Lower leg skin (tissue), 4 donors: ENCODE measurements around the gene ABHD1. TPM values are rescaled to one million over a fixed set of nuclear protein-coding genes. Genes with fewer than 3 reads are reported as not detected.

ENCODE experiments used
- DNase-seq, 2 donors: peaks; one replicate each; pipeline ENCODE4 v3.0.0-alpha.2; 2019; ENCODE audit warnings: low spot score in 2 of 2
- H3K4me3 ChIP-seq: fragments of 200-600 bp; sonication (generic); 2 replicates; pipeline ENCODE4 v1.5.1; 2017; ENCODE audit warnings: mild to moderate bottlenecking, low read depth; ENCODE audit not compliant: poor library complexity, severe bottlenecking
- CTCF ChIP-seq, 3 donors: fragments of 450-650 bp; IDR thresholded peaks; one replicate each; pipeline ENCODE4 v1.5.1; 2016; ENCODE audit warnings: antibody characterized with exemption in 3 of 3, mild to moderate bottlenecking in 3 of 3, moderate library complexity in 2 of 3
- POLR2A ChIP-seq, 2 donors: fragments of 450-650 bp; IDR thresholded peaks; one replicate each; pipeline ENCODE4 v1.6.1; 2016 to 2017; ENCODE audit warnings: antibody characterized with exemption in 2 of 2, mild to moderate bottlenecking in 1 of 2, moderate library complexity in 1 of 2
- WGBS, 2 donors: methylation state at CpG; one replicate each; pipeline ENCODE4 v1.1.5; 2018; 5-methylcytosine and 5-hydroxymethylcytosine counted together
- intact Hi-C: fragments of 100-400 bp; cut with DNase I; formaldehyde crosslinking; loops from one replicate; pipeline ENCODE4 v1.15.0; 2023; ENCODE audit warnings: low total_unique reads
- total RNA-seq, 4 donors: library from RNA; depleted of rRNA; stranded (reverse); fragments of >200 nt; gene quantifications; one replicate each; pipeline ENCODE4 v1.1.0, GENCODE V29; 2016

ABHD1 gene
- total RNA-seq, 4 donors from 2014 or later: 0.57 to 0.94 TPM; not detected in 2

GRCh38 chr2:27086090-27086723 is 37.4 kb upstream of the ABHD1 start:
- TF ChIP-seq POLR2A (IDR thresholded peaks at IDR 0.05) (no peak), CTCF (IDR thresholded peaks at IDR 0.05) (no peak)
- WGBS, 2 donors: 0 to 1% methylated on average over 24 to 53 of the region's 81 CpGs
- DNase-seq: peak; percentile 93 to 99
- H3K4me3 ChIP-seq: peak overlapping the region; percentile 44
- intact Hi-C loops: no loop called here

GRCh38 chr2:27086724-27087593 is 36.7 kb upstream of the ABHD1 start, which contains the start of gene KHK:
KHK (plus strand) TSS chr2:27086772; CDS start chr2:27087260, 488 bp downstream.
- peak within 1 kb of the TSS; percentile 44 for H3K4me3 ChIP-seq
- intact Hi-C loops: no loop called here
- WGBS, 2 donors: 12 to 23% methylated on average over 30 to 51 of the region's 54 CpGs
- peak in 1 of 2 donors; percentile 89 for DNase-seq
- TF ChIP-seq CTCF (IDR thresholded peaks at IDR 0.05) (no peak), POLR2A (IDR thresholded peaks at IDR 0.05) (no peak)

GRCh38 chr2:27087823-27088410 is 35.7 kb upstream of the ABHD1 start:
- H3K4me3 ChIP-seq: no peak overlapping the region
- no peak for TF ChIP-seq POLR2A (IDR thresholded peaks at IDR 0.05)
- TF ChIP-seq CTCF (IDR thresholded peaks at IDR 0.05): no peak
- WGBS, 2 donors: 85 to 95% methylated on average over 5 of the region's 5 CpGs
- no peak for DNase-seq
- intact Hi-C loops: no loop called here

GRCh38 chr2:27088634-27089033 is 35.0 kb upstream of the ABHD1 start:
- intact Hi-C loops: no loop called here

More at GRCh38 chr2:27088634-27089033, 35.0 kb upstream of the ABHD1 start:
- DNase-seq: no peak
- H3K4me3 ChIP-seq: no peak overlapping the region
- 98% methylated on average over 6 of the region's 6 CpGs for WGBS, 2 donors
- no peak for TF ChIP-seq CTCF (IDR thresholded peaks at IDR 0.05)
- TF ChIP-seq POLR2A (IDR thresholded peaks at IDR 0.05): no peak
